Retina (tissue), 1 donor: ENCODE data around the gene ARMH4.

ENCODE experiments used
- DNase-seq: peaks from one replicate; pipeline ENCODE4 v3.0.0-alpha.2; 2016

ARMH4 gene

GRCh38 chr14:57957441-57957840 lies 194.6 kb downstream of the ARMH4 start:
- DNase-seq, result no peak
